Measurements from ENCODE around the gene ACACA.

Gene ACACA

DNA sequence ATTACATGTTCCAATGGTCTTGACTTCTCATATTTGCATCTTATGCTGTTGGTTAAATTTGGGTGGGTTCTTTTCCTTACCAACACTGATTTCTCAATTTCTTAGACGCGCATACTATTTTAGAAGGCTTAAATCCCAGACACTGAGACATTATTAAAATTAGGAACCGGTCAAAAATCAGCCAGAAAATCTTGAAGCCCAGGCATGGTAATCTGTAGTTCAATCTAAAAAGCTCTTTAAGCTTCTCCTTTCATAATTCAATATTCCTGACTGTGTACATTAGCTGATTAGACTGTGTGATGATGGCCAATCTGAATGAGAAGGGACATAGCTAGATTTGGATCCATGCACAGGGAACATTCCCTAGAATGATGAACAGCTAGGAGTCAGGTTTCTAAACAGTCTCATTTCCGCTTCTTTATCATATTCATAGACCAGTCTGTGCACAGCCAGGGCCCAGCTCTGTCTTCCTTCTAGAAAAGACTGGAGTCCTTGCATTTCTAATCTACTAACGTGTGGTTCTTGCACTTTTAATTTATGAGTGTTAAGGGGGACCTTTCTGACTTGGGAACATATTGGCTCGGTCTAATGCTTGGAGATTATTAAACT is 268.6 kb downstream of the ACACA start:
- DNase-seq (ENCODE audit: low read depth) = no peak
- H3K4me3 ChIP-seq (ENCODE audit: low read length) = no peak overlapping the region
- TF ChIP-seq CTCF (IDR thresholded peaks at IDR 0.05; ENCODE audit: insufficient read depth, low read depth, low read length, missing control alignments) = no peak

DNA sequence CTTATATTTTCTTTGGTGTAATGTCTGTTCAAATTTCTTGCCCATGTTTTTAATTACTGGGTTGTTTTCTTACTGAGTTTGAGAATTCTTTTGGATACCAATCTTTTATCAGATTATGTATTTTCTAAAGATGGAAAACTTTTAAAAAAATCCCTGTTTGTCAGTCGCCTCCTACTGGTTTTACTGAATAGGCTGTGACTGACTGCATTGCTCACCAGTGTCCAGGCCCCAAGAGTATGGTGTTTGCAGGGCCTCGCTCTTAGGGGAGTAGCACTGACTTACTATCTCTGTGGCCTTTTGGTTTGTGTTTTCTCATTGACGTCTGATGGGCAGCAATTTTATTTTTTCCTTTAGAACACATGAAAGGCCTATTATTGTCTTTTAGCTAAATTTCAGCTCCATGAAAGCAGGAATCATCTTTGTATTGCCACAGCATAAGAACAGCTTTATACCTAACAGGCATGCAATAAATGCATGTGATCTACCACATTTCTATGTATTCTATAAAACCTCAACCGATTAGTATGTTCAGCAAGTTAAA is 269.5 kb downstream of the ACACA start:
- no peak overlapping the region for H3K4me3 ChIP-seq (ENCODE audit: low read length)
- no peak for DNase-seq (ENCODE audit: low read depth)
- no peak for TF ChIP-seq CTCF (IDR thresholded peaks at IDR 0.05; ENCODE audit: insufficient read depth, low read depth, low read length, missing control alignments)

DNA sequence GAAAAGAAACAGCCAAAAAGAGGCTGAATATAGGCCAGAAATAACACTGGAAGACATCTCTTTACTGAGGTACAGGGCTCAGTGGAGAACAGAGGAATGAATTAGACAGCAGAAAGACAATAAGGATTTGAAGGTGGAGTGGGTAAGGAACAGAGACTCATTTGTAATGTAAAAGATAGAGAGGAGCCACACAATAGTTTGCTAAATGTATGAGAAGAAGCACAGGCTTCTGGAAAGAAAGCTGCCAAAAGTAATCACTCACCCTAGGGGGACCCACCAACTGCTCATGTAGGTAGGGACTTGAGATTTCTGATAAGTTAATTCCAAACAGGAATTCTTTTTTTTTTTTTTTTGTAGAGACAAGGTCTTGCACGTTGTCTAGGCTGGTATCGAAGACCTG is 271.1 kb downstream of the ACACA start:
- DNase-seq (ENCODE audit: low read depth) = no peak
- H3K4me3 ChIP-seq (ENCODE audit: low read length) = no peak overlapping the region
- TF ChIP-seq CTCF (IDR thresholded peaks at IDR 0.05; ENCODE audit: insufficient read depth, low read depth, low read length, missing control alignments) = no peak

DNA sequence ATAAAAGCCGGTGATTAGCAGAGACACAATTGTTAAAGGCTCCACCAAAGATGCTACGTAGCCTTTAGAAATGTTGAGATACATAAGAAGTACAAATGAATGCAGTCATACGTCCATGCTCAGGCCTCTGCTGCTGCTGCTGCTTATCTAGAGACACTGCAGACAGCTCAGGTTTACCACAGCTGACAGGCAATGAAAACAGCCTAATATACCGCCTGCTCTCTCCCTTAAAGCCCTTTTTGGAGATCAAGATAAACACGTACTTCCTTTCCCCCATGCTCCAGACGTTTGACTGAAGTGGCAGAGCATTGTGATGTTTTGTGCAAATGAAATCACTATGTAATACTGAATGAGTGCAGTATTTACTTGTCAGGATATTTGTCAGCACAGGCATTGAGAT is 272.6 kb downstream of the ACACA start:
- DNase-seq (ENCODE audit: low read depth) = no peak
- no peak overlapping the region for H3K4me3 ChIP-seq (ENCODE audit: low read length)
- TF ChIP-seq CTCF (IDR thresholded peaks at IDR 0.05; ENCODE audit: insufficient read depth, low read depth, low read length, missing control alignments) = no peak

- H3K4me3 ChIP-seq (ENCODE audit: low read length) = no peak overlapping the region
- TF ChIP-seq CTCF (IDR thresholded peaks at IDR 0.05; ENCODE audit: insufficient read depth, low read depth, low read length, missing control alignments) = no peak
- DNase-seq (ENCODE audit: low read depth) = no peak
Observed at GRCh38 chr17:37133136-37133535, 273.5 kb downstream of the ACACA start.

DNA sequence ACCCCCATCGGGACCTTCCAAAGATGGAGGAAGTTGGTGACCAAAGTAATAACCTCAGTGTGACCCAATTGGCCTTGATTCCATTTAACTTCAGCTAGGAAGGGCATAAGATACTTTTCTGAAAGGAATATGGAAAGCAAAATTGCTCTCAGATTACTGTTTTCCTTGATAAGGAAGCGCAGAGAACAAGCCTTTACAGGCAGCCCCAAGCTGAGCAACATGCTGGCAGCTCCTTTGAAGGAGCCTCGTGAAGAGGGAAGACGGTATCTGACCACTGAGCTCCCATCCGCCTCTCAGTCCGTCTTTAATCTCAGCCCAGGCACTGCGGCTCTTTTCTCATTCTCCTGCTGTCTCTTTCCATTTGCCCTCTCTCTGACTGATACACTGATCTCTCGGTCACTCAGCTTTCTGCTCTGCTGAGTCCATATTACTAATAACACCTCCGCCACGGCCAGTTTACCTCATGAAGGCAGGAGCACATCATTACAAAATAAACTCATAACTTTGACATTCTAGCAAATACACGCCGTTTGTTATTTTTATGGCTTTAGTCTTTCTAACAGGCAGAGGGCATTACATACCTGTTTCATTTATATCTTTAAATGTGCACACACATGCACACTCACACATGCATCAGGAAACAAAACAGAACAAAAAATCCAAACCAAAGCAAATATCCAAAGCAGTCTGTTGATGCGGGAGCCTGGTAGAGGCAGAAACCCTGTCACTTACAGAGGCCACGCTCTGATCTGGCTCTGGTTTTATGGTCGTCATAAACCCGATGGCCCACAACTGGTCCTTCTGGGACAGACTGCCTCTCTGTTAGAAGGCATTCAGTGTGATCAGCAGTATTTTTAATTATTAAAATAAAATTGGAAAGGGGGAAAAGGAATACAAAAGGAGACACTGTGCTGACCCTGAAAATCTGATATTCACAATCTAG is 274.7 kb downstream of the ACACA start:
- no peak overlapping the region for H3K4me3 ChIP-seq (ENCODE audit: low read length)
- DNase-seq (ENCODE audit: low read depth) = peak; percentile 3
- no peak for TF ChIP-seq CTCF (IDR thresholded peaks at IDR 0.05; ENCODE audit: insufficient read depth, low read depth, low read length, missing control alignments)

All from epithelial cell of esophagus (primary cell).